ENCODE results near the gene P2RY13. TPM values are rescaled to one million over a fixed set of nuclear protein-coding genes. Genes with fewer than 3 reads are reported as not detected.

Gene P2RY13
- total RNA-seq, 1 experiment from 2014 or later = not detected

- no peaks in the 10 kb centered on the region for H4K20me1 ChIP-seq (ENCODE audit: low read length)
- no peaks in the 10 kb centered on the region for H3F3A ChIP-seq (ENCODE audit: low read length, unreplicated experiment)
- no peak overlapping the region for H3K27ac ChIP-seq (ENCODE audit: low read length)
- no peaks in the 10 kb centered on the region for H3K27me3 ChIP-seq (ENCODE audit: low read length)
- ATAC-seq (peak; percentile 56), DNase-seq (peak; percentile 52)
- CTCF ChIA-PET = interaction anchor here (0.5 to 1.0 kb wide), 10 partner anchors 21 to 590 kb away, joined by 3 to 7 read pairs (median 4); no protein-coding TSS in a partner anchor
- no peaks in the 10 kb centered on the region for H3K36me3 ChIP-seq (ENCODE audit: low read depth, low read length)
- no peak for TF ChIP-seq EZH2 (IDR thresholded peaks at IDR 0.05; ENCODE audit: low read length, unreplicated experiment)
- TF ChIP-seq EZH2phosphoT487 (IDR thresholded peaks at IDR 0.05; ENCODE audit: borderline replicate concordance, low read length) = no peak
- no peak for TF ChIP-seq CTCF (conservative IDR thresholded peaks at IDR 0.05; ENCODE audit: low read depth, low read length)
- H3K4me2 ChIP-seq (ENCODE audit: low read length) = peak overlapping the region; percentile 58
- no peaks in the 10 kb centered on the region for H3K79me2 ChIP-seq (ENCODE audit: low read length)
- H2AFZ ChIP-seq (ENCODE audit: low read length) = peak overlapping the region; percentile 43
- no peaks in the 10 kb centered on the region for H3K9me2 ChIP-seq (replicated peaks; ENCODE audit: low read length)
- no TSS peak for BruUV-seq (replicated peaks)
- H3K9me3 ChIP-seq (ENCODE audit: low read length) = no peaks in the 10 kb centered on the region
- peak overlapping the region; percentile 18; the same call in 1 of the 2 replicates for H3K4me3 ChIP-seq (ENCODE audit: low read length)
- H3K9ac ChIP-seq (ENCODE audit: low read length) = no peak overlapping the region
- POLR2A ChIA-PET (ENCODE audit: unreplicated experiment) = interaction anchor here (0.6 kb wide), 1 partner anchor 580 kb away, joined by 3 read pairs; no protein-coding TSS in a partner anchor
- intact Hi-C loops (cut with micrococcal nuclease) = loop anchor here (5.0 kb wide), 1 partner anchor 34 kb away; no protein-coding TSS in a partner anchor
- H3K4me1 ChIP-seq (ENCODE audit: insufficient read depth, low read length) = peaks cover 18% of the 10 kb centered on the region
These were observed 902 bp downstream of the P2RY13 start for GRCh38 chr3:151328298-151328995.

- ChIA-PET CTCF (interaction anchor here (0.5 to 1.0 kb wide), 14 partner anchors 9 to 591 kb away, joined by 3 to 7 read pairs (median 3); no protein-coding TSS in a partner anchor), POLR2A (ENCODE audit: unreplicated experiment) (interaction anchor here (0.6 kb wide), 2 partner anchors 34 to 581 kb away, joined by 3 read pairs; no protein-coding TSS in a partner anchor)
- Histone ChIP-seq H3K27me3 (ENCODE audit: low read length) (no peaks in the 10 kb centered on the region), H3K4me3 (ENCODE audit: low read length) (no peak overlapping the region), H3K9ac (ENCODE audit: low read length) (no peak overlapping the region), H3K27ac (ENCODE audit: low read length) (no peak overlapping the region), H2AFZ (ENCODE audit: low read length) (peak overlapping the region; percentile 43; the same call in 1 of the 2 replicates), H3K36me3 (ENCODE audit: low read depth, low read length) (no peaks in the 10 kb centered on the region), H3F3A (ENCODE audit: low read length, unreplicated experiment) (no peaks in the 10 kb centered on the region), H3K79me2 (ENCODE audit: low read length) (no peaks in the 10 kb centered on the region), H3K4me1 (ENCODE audit: insufficient read depth, low read length) (peaks cover 18% of the 10 kb centered on the region), H3K9me3 (ENCODE audit: low read length) (no peaks in the 10 kb centered on the region), H3K9me2 (replicated peaks; ENCODE audit: low read length) (no peaks in the 10 kb centered on the region), H3K4me2 (ENCODE audit: low read length) (peak overlapping the region; percentile 13; the same call in 1 of the 2 replicates), H4K20me1 (ENCODE audit: low read length) (no peaks in the 10 kb centered on the region)
- intact Hi-C loops (cut with micrococcal nuclease) = loop anchor here (1.0 to 5.0 kb wide), 5 partner anchors 22 to 112 kb away; no protein-coding TSS in a partner anchor
- no TSS peak for BruUV-seq (replicated peaks)
- TF ChIP-seq EZH2 (IDR thresholded peaks at IDR 0.05; ENCODE audit: low read length, unreplicated experiment) = no peak
- peak; percentile 79 for TF ChIP-seq CTCF (conservative IDR thresholded peaks at IDR 0.05; ENCODE audit: low read depth, low read length)
- peak; percentile 64 for DNase-seq
- peak; percentile 68 for ATAC-seq
These were observed 1.7 kb downstream of the P2RY13 start for GRCh38 chr3:151327571-151328198.

All from PC-3 (cell line).